K562 (cell line): ENCODE results near the gene ARV1. TPM values are rescaled to one million over a fixed set of nuclear protein-coding genes. Genes with fewer than 3 reads are reported as not detected.

Source experiments
- ATAC-seq: fragments of 200-7000 bp; cut with Tn5 transposase; 3 replicates; pipeline ENCODE4 v1.9.1; 2020; ENCODE audit warnings: moderate library complexity
- BruUV-seq: library from RNA; stranded (reverse); fragments of 400-500 nt; replicated peaks from 2 replicates; lab custom pipeline; 2021; lab: Mats Ljungman, UMichigan
- CTCF ChIA-PET: fragments of 300-600 bp; formaldehyde crosslinking; extraction: SDS; loops from one replicate; lab custom pipeline; 2021; ENCODE audit warnings: low intra/inter-chr PET ratio; lab: Yijun Ruan, JAX
- POLR2A ChIA-PET: fragments of 300-600, 350-650 bp; sonication (Branson Sonifier 250); formaldehyde crosslinking; extraction: SDS; loops from one replicate; lab custom pipeline; 2021; ENCODE audit warnings: antibody characterized with exemption, inconsistent platforms; lab: Yijun Ruan, JAX
- DNase-seq, 4 experiments: peaks; one replicate each; pipeline versions ENCODE4 v3.0.0 to v3.0.0-alpha.2; 2011 to 2018; ENCODE audit warnings: low spot score in 3 of 4, mixed read lengths in 3 of 4; ENCODE audit errors: extremely low read depth in 1 of 4
- FAIRE-seq: peaks from 2 replicates; lab custom pipeline; 2011; peaks lifted over from hg19 to GRCh38; lab: Jason Lieb, UNC
- H2AFZ ChIP-seq: 2 replicates; pipeline ENCODE4 v1.6.0; 2011; ENCODE audit warnings: low read depth, low read length, control low read depth, inconsistent platforms
- H3K27ac ChIP-seq: fragments of 200-600 bp; 3 replicates; pipeline ENCODE4 v1.8.0; 2011; ENCODE audit warnings: low read depth, mild to moderate bottlenecking, control low read depth, inconsistent platforms, low read length, moderate library complexity, mixed read lengths; ENCODE audit errors: extremely low read depth
- H3K27me3 ChIP-seq, 2 experiments: fragments of 300-600 bp in 1 of 2; 2 replicates in 1 of 2; 3 replicates in 1 of 2; pipeline versions ENCODE4 v1.6.0 to v1.8.0; 2011; ENCODE audit warnings: inconsistent platforms in 2 of 2, low read length in 2 of 2, mild to moderate bottlenecking in 1 of 2, mixed read lengths in 1 of 2, moderate library complexity in 1 of 2; ENCODE audit not compliant: control insufficient read depth in 2 of 2, insufficient read depth in 2 of 2
- H3K36me3 ChIP-seq: fragments of 300-600 bp; 3 replicates; pipeline ENCODE4 v1.8.0; 2011; ENCODE audit warnings: mild to moderate bottlenecking, low read length, inconsistent platforms; ENCODE audit not compliant: control insufficient read depth, insufficient read depth
- H3K4me1 ChIP-seq, 2 experiments: fragments of 200-600 bp in 1 of 2; replicated peaks in 1 of 2; 2 replicates in 1 of 2; 3 replicates in 1 of 2; pipeline versions ENCODE4 v1.5.1 to v1.8.0; 2011; ENCODE audit warnings: inconsistent platforms in 2 of 2, low read length in 2 of 2, mild to moderate bottlenecking in 1 of 2, mixed read lengths in 1 of 2, moderate library complexity in 1 of 2; ENCODE audit not compliant: control insufficient read depth in 2 of 2, insufficient read depth in 2 of 2
- H3K4me2 ChIP-seq: 2 replicates; pipeline ENCODE4 v1.6.1; 2011; ENCODE audit warnings: low read length, control low read depth, inconsistent platforms, mixed read lengths; ENCODE audit not compliant: insufficient read depth
- H3K4me3 ChIP-seq: fragments of 200-600 bp; sonication (generic), shearing (Covaris generic); 2 replicates; pipeline ENCODE4 v1.5.1; 2016; ENCODE audit warnings: control low read depth, inconsistent platforms
- H3K79me2 ChIP-seq: fragments of 200-600 bp; 3 replicates; pipeline ENCODE4 v1.8.0; 2011; ENCODE audit warnings: low read length, inconsistent platforms; ENCODE audit not compliant: control insufficient read depth, insufficient read depth
- H3K9ac ChIP-seq, 2 experiments: 2 replicates each; pipeline versions ENCODE4 v1.6.0 to v1.6.1; 2011; ENCODE audit warnings: low read depth in 2 of 2, low read length in 2 of 2, control low read depth in 1 of 2, inconsistent platforms in 1 of 2, mild to moderate bottlenecking in 1 of 2, mixed read lengths in 1 of 2; ENCODE audit not compliant: insufficient read depth in 1 of 2
- H3K9me1 ChIP-seq: one replicate; pipeline ENCODE4 v1.6.0; 2011; ENCODE audit warnings: inconsistent platforms, mild to moderate bottlenecking, low read length, moderate library complexity; ENCODE audit not compliant: control insufficient read depth, insufficient read depth
- H3K9me3 ChIP-seq: replicated peaks from 2 replicates; pipeline ENCODE4 v1.5.1; 2011; ENCODE audit warnings: low read depth, low read length, inconsistent platforms; ENCODE audit not compliant: control insufficient read depth, insufficient read depth
- H4K20me1 ChIP-seq: replicated peaks from 2 replicates; pipeline ENCODE4 v1.6.1; 2011; ENCODE audit warnings: low read length, inconsistent platforms, mixed read lengths; ENCODE audit not compliant: control insufficient read depth, insufficient read depth
- ADNP ChIP-seq: fragments of 200-800 bp; sonication (Bioruptor generic); IDR thresholded peaks from 2 replicates; pipeline ENCODE4 v1.6.1; 2016; ENCODE audit warnings: missing genetic modification characterization, missing compliant biosample characterization
- CBFB ChIP-seq: sonication (generic); formaldehyde crosslinking; IDR thresholded peaks from 2 replicates; pipeline ENCODE4 v1.4.0; 2020; ENCODE audit warnings: mild to moderate bottlenecking, missing genetic modification reagents
- EGR1 ChIP-seq: fragments of 450-650 bp; conservative IDR thresholded peaks from 2 replicates; pipeline ENCODE4 v1.6.1; 2017; ENCODE audit warnings: mild to moderate bottlenecking
- POLR2A ChIP-seq: fragments of 450-650 bp; conservative IDR thresholded peaks from 2 replicates; pipeline ENCODE4 v1.6.1; 2016
- TCF7L2 ChIP-seq: fragments of 150-350 bp; IDR thresholded peaks from 2 replicates; pipeline ENCODE4 v1.6.1; 2016; ENCODE audit warnings: low read depth, mild to moderate bottlenecking, low read length, moderate library complexity
- ZKSCAN8 ChIP-seq: fragments of 200-800 bp; sonication (Bioruptor generic); IDR thresholded peaks from 2 replicates; pipeline ENCODE4 v1.6.1; 2016; ENCODE audit warnings: missing genetic modification characterization, missing compliant biosample characterization
- ZNF133 ChIP-seq: fragments of 250-450 bp; sonication (Bioruptor Pico); IDR thresholded peaks from 2 replicates; pipeline ENCODE4 v1.4.0; 2020; ENCODE audit warnings: mild to moderate bottlenecking
- WGBS: fragments of 100-300 bp; shearing (Covaris generic); methylation state at CpG from one replicate; pipeline ENCODE4 v1.1.6; 2016; ENCODE audit warnings: low coverage, mixed read lengths; ENCODE audit not compliant: insufficient coverage; ENCODE audit errors: missing lambda C conversion rate; 5-methylcytosine and 5-hydroxymethylcytosine counted together
- in situ Hi-C: fragments of 300-500 bp; cut with MboI; formaldehyde crosslinking; loops from 4 replicates; pipeline ENCODE4 v1.15.0; 2018; ENCODE audit warnings: inconsistent platforms, mixed read lengths
- intact Hi-C: fragments of 100-400 bp; cut with micrococcal nuclease; formaldehyde crosslinking; loops from 2 replicates; pipeline ENCODE4 v1.14.2; 2022
- polyA plus RNA-seq, 8 experiments: library from polyadenylated mRNA; depleted of rRNA in 4 of 8; stranded (reverse) in 5 of 8; unstranded in 3 of 8; fragments of >200 nt; fragmentation: Nextera tagmentation in 2 of 8; fragmentation: Illumina TruSeq in 1 of 8; extraction: Ambion mirVana in 2 of 8; extraction: Trizol in 1 of 8; gene quantifications; 2 replicates each; pipeline versions ENCODE4 v1.2.1 to v1.2.3, GENCODE V29; 2011 to 2014; ENCODE audit warnings: inconsistent platforms in 1 of 8, missing spikeins in 1 of 8
- total RNA-seq, 7 experiments: library from RNA; depleted of rRNA in 6 of 7; stranded (reverse); fragments of >200 nt in 6 of 7; fragmentation: Illumina TruSeq in 2 of 7; extraction: Trizol in 2 of 7; gene quantifications; 2 replicates each; pipeline versions ENCODE4 v1.2.1 to v1.2.3, GENCODE V29; 2011 to 2021; ENCODE audit warnings: low replicate concordance in 1 of 7
- TF ChIP-seq, protein P1 (sequence below): fragments of 250-450 bp; sonication (Bioruptor Pico); IDR thresholded peaks from 2 replicates; pipeline ENCODE4 v1.4.0; 2020; ENCODE audit warnings: mild to moderate bottlenecking, moderate library complexity

ARV1 gene
- total and polyA plus RNA-seq, 9 of the 15 experiments (the other 6 are each of a cell fraction or from before 2014, with no cell fraction given), result 54.8 to 139 (median 74.0) TPM

DNA sequence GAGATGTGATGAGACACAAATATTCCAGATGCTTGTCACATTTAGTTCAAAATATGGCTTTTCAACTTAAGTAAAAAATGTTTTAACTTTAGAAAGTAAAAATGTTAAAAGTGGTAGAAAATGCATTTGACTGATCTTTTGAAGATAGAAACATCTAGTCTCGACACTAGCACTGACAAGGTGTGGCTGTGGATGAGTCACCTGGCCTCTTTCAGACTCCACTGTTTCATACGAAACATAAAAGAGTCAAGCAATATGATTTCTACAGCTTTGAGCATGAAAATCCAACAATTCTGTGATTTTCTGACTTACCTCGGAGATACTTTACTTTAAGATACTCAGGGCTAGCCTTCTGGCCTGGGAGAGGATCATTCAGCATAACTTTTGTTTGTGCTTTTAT is 47.9 kb upstream of the ARV1 start:
- CTCF ChIA-PET, result no interaction called here
- in situ Hi-C loops (no loop called here), intact Hi-C loops (no loop called here)
- Histone ChIP-seq H3K9me3 (no peaks in the 10 kb centered on the region), H3K36me3 (no peaks in the 10 kb centered on the region; the same call in 2 of the 3 replicates), H3K4me3 (no peak overlapping the region), H3K9ac (no peak overlapping the region), H3K27me3 (no peaks in the 10 kb centered on the region), H2AFZ (no peak overlapping the region), H3K79me2 (no peaks in the 10 kb centered on the region), H3K27ac (no peak overlapping the region), H4K20me1 (no peaks in the 10 kb centered on the region), H3K9me1 (no peaks in the 10 kb centered on the region), H3K4me2 (no peak overlapping the region), H3K4me1 (no peaks in the 10 kb centered on the region)
- BruUV-seq, result no TSS peak
- FAIRE-seq (no peak), DNase-seq (no peak), ATAC-seq (no peak)
- TF ChIP-seq CBFB (no peak), EGR1 (no peak), ZKSCAN8 (CRISPR knock-in tag) (no peak), POLR2A (no peak), ADNP (no peak), ZNF133 (CRISPR knock-in tag) (no peak), TCF7L2 (no peak)
- TF ChIP-seq, protein P1, sequence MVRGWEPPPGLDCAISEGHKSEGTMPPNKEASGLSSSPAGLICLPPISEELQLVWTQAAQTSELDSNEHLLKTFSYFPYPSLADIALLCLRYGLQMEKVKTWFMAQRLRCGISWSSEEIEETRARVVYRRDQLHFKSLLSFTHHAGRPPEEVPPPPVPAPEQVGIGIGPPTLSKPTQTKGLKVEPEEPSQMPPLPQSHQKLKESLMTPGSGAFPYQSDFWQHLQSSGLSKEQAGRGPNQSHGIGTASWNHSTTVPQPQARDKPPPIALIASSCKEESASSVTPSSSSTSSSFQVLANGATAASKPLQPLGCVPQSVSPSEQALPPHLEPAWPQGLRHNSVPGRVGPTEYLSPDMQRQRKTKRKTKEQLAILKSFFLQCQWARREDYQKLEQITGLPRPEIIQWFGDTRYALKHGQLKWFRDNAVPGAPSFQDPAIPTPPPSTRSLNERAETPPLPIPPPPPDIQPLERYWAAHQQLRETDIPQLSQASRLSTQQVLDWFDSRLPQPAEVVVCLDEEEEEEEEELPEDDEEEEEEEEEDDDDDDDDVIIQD (CRISPR knock-in tag), result no peak
- POLR2A ChIA-PET, result no interaction called here
- WGBS, result 46% methylated on average over 3 of the region's 3 CpGs
